Activated CD8-positive, alpha-beta memory T cell treated with anti-CD3 and anti-CD28 coated beads, Interleukin-2, amount 50 U/mL, for 4 hours (primary cell): ENCODE results near the gene SLAMF6.

Experiments used
- DNase-seq: peaks from one replicate; pipeline ENCODE4 v3.0.0-alpha.2; 2020

SLAMF6 gene

GRCh38 chr1:160460683-160461287, 62.3 kb downstream of the SLAMF6 start:
- DNase-seq = peak; percentile 43

- no peak for DNase-seq
Observed at GRCh38 chr1:160460214-160460642, 62.8 kb downstream of the SLAMF6 start.

- DNase-seq = no peak
Observed at GRCh38 chr1:160459687-160460086, 63.4 kb downstream of the SLAMF6 start.

- DNase-seq = no peak
Observed at GRCh38 chr1:160459056-160459455, 64.0 kb downstream of the SLAMF6 start.

- no peak for DNase-seq
Observed at GRCh38 chr1:160455153-160455517, 67.9 kb downstream of the SLAMF6 start.

GRCh38 chr1:160454371-160455152, 68.5 kb downstream of the SLAMF6 start:
- no peak for DNase-seq

- DNase-seq = no peak
Observed at GRCh38 chr1:160453443-160453842, 69.6 kb downstream of the SLAMF6 start.

GRCh38 chr1:160451859-160452232, 71.2 kb downstream of the SLAMF6 start:
- no peak for DNase-seq

GRCh38 chr1:160451119-160451858, 71.8 kb downstream of the SLAMF6 start:
- no peak for DNase-seq

- no peak for DNase-seq
Observed at GRCh38 chr1:160449494-160449893, 73.6 kb downstream of the SLAMF6 start.

- no peak for DNase-seq
Observed at GRCh38 chr1:160446945-160447600, 76.0 kb downstream of the SLAMF6 start.

- no peak for DNase-seq
Observed at GRCh38 chr1:160439718-160440117, 83.3 kb downstream of the SLAMF6 start.

GRCh38 chr1:160438935-160439334, 84.1 kb downstream of the SLAMF6 start:
- DNase-seq = no peak

- no peak for DNase-seq
Observed at GRCh38 chr1:160438317-160438918, 84.6 kb downstream of the SLAMF6 start.

GRCh38 chr1:160437432-160438316, 85.4 kb downstream of the SLAMF6 start:
- DNase-seq = no peak

GRCh38 chr1:160436966-160437365, 86.1 kb downstream of the SLAMF6 start:
- no peak for DNase-seq
